ENCODE measurements around the gene REV3L. TPM values are rescaled to one million over a fixed set of nuclear protein-coding genes. Genes with fewer than 3 reads are reported as not detected.
"Not testable (repeated sequence)": the region's sequence is repeated elsewhere in the genome, so short reads cannot be mapped to it uniquely, and the experiment has no call there.

Gene REV3L
- total and polyA plus RNA-seq, 4 donors, result 8.8 to 91.4 (median 19.8) TPM

DNA sequence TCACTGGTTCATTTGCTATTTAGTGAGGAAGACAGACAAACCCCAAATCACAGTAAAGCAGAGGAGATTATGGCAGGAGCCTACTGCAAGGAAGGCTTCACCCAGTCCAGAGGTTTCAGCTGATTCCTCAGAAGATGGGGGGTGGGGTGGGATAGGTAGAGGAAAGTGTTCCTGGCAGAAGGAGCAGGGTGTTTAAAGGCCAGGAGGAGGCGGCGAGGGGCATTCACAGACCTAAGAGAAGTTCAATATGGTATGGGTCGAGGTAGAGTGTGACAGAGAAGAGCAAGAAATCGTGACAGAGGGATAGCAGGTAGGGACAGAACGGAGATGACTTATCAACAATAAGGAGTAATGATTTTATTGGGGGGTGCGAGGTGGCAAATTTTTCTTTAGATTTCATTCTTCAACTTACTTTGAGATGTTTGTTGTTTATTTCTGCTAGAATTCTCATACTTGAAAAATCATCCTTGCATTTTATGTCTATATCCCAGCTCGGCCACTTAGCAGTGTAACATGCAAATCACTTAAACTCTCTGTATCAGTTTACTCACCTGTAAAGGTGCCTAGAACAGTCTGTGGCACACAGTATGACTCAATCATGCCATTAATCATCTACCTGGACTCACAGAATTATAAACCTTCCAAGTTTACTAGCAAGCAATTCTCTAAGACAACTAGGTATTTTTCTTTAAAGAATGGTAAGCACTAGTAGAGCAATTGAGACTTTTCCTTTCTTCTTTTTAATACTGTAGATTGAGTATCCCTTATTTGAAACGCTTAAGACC lies 176.7 kb downstream of the REV3L start:
- DNase-seq (no peak), ATAC-seq (ENCODE audit: insufficient read depth, low FRiP score) (no peak)
- peaks cover 0 to 2% (median 0%) of the 10 kb centered on the region in 4 donors for H3K9me3 ChIP-seq (ENCODE audit: control insufficient read depth in 4 of 4, insufficient read depth in 3 of 4, low read length in 3 of 4)
- H3K9ac ChIP-seq (ENCODE audit: insufficient read depth in 1 of 2, low read length in 2 of 2), result no peak overlapping the region
- H3K36me3 ChIP-seq (ENCODE audit: control insufficient read depth in 4 of 4, insufficient read depth in 4 of 4, low read length in 4 of 4), result peaks cover 20 to 30% (median 25%) of the 10 kb centered on the region in 4 donors
- TF ChIP-seq, protein P1, sequence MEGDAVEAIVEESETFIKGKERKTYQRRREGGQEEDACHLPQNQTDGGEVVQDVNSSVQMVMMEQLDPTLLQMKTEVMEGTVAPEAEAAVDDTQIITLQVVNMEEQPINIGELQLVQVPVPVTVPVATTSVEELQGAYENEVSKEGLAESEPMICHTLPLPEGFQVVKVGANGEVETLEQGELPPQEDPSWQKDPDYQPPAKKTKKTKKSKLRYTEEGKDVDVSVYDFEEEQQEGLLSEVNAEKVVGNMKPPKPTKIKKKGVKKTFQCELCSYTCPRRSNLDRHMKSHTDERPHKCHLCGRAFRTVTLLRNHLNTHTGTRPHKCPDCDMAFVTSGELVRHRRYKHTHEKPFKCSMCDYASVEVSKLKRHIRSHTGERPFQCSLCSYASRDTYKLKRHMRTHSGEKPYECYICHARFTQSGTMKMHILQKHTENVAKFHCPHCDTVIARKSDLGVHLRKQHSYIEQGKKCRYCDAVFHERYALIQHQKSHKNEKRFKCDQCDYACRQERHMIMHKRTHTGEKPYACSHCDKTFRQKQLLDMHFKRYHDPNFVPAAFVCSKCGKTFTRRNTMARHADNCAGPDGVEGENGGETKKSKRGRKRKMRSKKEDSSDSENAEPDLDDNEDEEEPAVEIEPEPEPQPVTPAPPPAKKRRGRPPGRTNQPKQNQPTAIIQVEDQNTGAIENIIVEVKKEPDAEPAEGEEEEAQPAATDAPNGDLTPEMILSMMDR (IDR thresholded peaks at IDR 0.05; ENCODE audit: control extremely low read depth, extremely low read depth), result no peak
- H3K27me3 ChIP-seq (ENCODE audit: control insufficient read depth in 3 of 3, insufficient read depth in 3 of 3, low read length in 2 of 3), result no peaks in the 10 kb centered on the region
- no peak overlapping the region for H3K4me3 ChIP-seq
- WGBS, 2 donors, result 96 to 97% methylated on average over 8 of the region's 8 CpGs
- H3K27ac ChIP-seq (ENCODE audit: low read depth in 1 of 2, low read length in 1 of 2), result no peak overlapping the region
- H3K4me1 ChIP-seq (ENCODE audit: control insufficient read depth in 5 of 5, insufficient read depth in 5 of 5, low read length in 5 of 5), result no peaks in the 10 kb centered on the region

DNA sequence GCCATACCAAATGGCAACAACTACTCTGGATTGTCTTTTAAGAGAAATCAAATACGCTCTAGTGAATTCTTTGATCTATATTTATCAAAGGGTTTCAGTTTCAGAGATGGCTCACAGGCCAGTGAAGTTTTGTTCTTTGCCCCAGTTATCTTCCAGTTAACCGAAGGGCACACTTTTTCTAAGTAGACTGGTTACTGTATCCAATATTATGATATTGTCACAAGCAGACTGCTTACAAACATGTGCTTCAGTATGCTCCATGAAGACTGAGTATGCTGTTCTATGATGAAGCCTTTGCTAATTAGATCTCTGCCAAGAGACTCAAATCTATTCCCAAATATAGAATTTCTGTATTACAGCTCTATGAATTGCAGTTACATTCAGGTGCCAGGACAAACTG lies 181.1 kb downstream of the REV3L start:
- Histone ChIP-seq H3K4me3 (no peak overlapping the region), H3K27me3 (ENCODE audit: control insufficient read depth in 3 of 3, insufficient read depth in 3 of 3, low read length in 2 of 3) (no peaks in the 10 kb centered on the region), H3K27ac (ENCODE audit: low read depth in 1 of 2, low read length in 1 of 2) (no peak overlapping the region), H3K36me3 (ENCODE audit: control insufficient read depth in 4 of 4, insufficient read depth in 4 of 4, low read length in 4 of 4) (peaks cover 9 to 15% (median 12%) of the 10 kb centered on the region in 4 donors), H3K9ac (ENCODE audit: insufficient read depth in 1 of 2, low read length in 2 of 2) (no peak overlapping the region), H3K4me1 (ENCODE audit: control insufficient read depth in 5 of 5, insufficient read depth in 5 of 5, low read length in 5 of 5) (no peaks in the 10 kb centered on the region), H3K9me3 (ENCODE audit: control insufficient read depth in 4 of 4, insufficient read depth in 3 of 4, low read length in 3 of 4) (peaks cover 0 to 3% (median 0%) of the 10 kb centered on the region in 4 donors)
- WGBS, 2 donors, result 74 to 92% methylated on average over 2 of the region's 2 CpGs
- DNase-seq, result no peak
- ATAC-seq (ENCODE audit: insufficient read depth, low FRiP score), result no peak
- TF ChIP-seq, protein P1 (IDR thresholded peaks at IDR 0.05; ENCODE audit: control extremely low read depth, extremely low read depth), result no peak

DNA sequence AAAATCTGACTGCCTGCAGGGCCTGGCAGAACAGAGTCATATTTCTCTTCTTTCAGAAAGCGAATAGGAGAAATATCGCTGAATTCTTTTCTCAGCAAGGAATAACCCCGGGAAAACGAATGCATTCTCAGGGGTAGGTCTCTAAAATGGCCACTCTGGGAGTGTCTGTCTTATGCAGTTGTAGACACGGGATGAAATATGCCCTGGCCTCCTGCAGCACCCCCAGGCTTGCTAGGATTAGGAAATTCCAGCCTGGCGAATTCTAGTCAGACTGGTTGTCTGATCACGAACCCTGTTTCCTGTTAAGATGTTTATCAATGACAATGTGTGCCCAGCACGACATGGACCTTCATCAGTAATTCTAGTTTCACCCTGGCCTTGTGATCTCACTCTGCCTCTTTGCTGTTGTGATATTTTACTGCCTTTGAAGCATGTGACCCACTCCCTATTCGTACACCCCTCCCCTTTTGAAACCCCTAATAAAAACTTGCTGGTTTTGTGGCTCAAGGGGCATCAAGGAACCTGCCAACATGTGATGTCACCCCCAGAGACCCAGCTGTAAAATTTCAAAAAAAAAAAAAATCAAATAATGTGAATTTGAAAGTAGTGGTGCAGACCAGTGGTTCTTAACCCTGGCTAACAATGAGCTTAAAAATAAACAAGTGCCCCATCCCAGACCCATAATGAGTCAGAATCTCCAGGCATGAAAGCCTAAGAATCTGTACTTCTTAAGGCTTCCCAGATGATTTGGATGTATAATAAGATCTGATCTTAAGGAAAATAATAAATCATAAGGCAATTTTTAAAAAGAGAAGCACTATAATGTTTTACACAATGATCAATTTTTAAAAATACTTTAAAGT lies 181.8 kb downstream of the REV3L start:
- 87 to 89% methylated on average over 9 of the region's 9 CpGs for WGBS, 2 donors
- H3K36me3 ChIP-seq (ENCODE audit: control insufficient read depth in 4 of 4, insufficient read depth in 4 of 4, low read length in 4 of 4), result peaks cover 8 to 15% (median 11%) of the 10 kb centered on the region in 4 donors
- ATAC-seq (ENCODE audit: insufficient read depth, low FRiP score), result not testable (repeated sequence)

DNA sequence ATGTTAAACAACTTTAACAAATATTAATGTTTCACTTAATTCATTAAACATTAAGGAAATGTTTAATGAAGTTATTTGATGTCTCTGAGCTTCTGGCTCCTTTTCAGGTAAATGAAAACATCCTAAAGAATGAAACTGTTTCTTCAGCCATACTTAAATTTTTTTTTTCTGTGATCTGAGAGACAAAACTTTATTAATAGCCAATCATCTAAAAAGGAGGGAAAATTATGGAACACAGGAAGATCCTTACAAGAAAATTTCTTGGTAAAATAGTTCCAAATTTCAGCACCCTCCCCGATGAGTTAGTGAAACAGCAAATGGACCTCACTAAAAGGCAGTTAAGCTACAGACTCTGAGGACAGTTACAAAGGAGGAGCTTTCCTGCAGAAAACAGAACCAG lies 185.2 kb downstream of the REV3L start:
- TF ChIP-seq, protein P1 (IDR thresholded peaks at IDR 0.05; ENCODE audit: control extremely low read depth, extremely low read depth), result no peak
- no peaks in the 10 kb centered on the region for H3K27me3 ChIP-seq (ENCODE audit: control insufficient read depth in 3 of 3, insufficient read depth in 3 of 3, low read length in 2 of 3)
- H3K9ac ChIP-seq (ENCODE audit: insufficient read depth in 1 of 2, low read length in 2 of 2), result no peak overlapping the region
- DNase-seq (no peak), ATAC-seq (ENCODE audit: insufficient read depth, low FRiP score) (no peak)
- no peak overlapping the region for H3K27ac ChIP-seq (ENCODE audit: low read depth in 1 of 2, low read length in 1 of 2)
- no peak overlapping the region for H3K4me3 ChIP-seq
- no peaks in the 10 kb centered on the region for H3K4me1 ChIP-seq (ENCODE audit: control insufficient read depth in 5 of 5, insufficient read depth in 5 of 5, low read length in 5 of 5)
- peaks cover 0 to 3% (median 0%) of the 10 kb centered on the region in 4 donors for H3K9me3 ChIP-seq (ENCODE audit: control insufficient read depth in 4 of 4, insufficient read depth in 3 of 4, low read length in 3 of 4)
- peaks cover 2 to 10% (median 10%) of the 10 kb centered on the region in 4 donors for H3K36me3 ChIP-seq (ENCODE audit: control insufficient read depth in 4 of 4, insufficient read depth in 4 of 4, low read length in 4 of 4)
- 96 to 98% methylated on average over 1 of the region's 1 CpG for WGBS, 2 donors

More for the DNA sequence above, 181.8 kb downstream of the REV3L start:
- not testable (repeated sequence) for H3K4me1 ChIP-seq (ENCODE audit: control insufficient read depth in 5 of 5, insufficient read depth in 5 of 5, low read length in 5 of 5); DNase-seq; H3K9ac ChIP-seq (ENCODE audit: insufficient read depth in 1 of 2, low read length in 2 of 2); H3K27ac ChIP-seq (ENCODE audit: low read depth in 1 of 2, low read length in 1 of 2); H3K27me3 ChIP-seq (ENCODE audit: control insufficient read depth in 3 of 3, insufficient read depth in 3 of 3, low read length in 2 of 3); H3K4me3 ChIP-seq; H3K9me3 ChIP-seq (ENCODE audit: control insufficient read depth in 4 of 4, insufficient read depth in 3 of 4, low read length in 3 of 4)

Measured in lung (tissue), 12 donors.